Gastrocnemius medialis (tissue), 4 donors: ENCODE data around the gene SERTAD4. TPM values are rescaled to one million over a fixed set of nuclear protein-coding genes. Genes with fewer than 3 reads are reported as not detected.

Experiments
- ATAC-seq, 2 donors: fragments of 150-250 bp; one replicate each; pipeline ENCODE4 v1.9.1; 2016
- DNase-seq, 2 donors: peaks; one replicate each; pipeline ENCODE4 v3.0.0-alpha.2; 2019
- H3K27ac ChIP-seq, 4 donors: fragments of 200-600 bp; sonication (generic); 1 replicate in 1 of 4; 2 replicates in 3 of 4; pipeline ENCODE4 v1.5.1; 2016 to 2018; ENCODE audit warnings: mild to moderate bottlenecking in 2 of 4, moderate library complexity in 1 of 4
- H3K27me3 ChIP-seq, 3 donors: fragments of 200-600 bp; sonication (generic) in 2 of 3; 1 replicate in 1 of 3; 2 replicates in 2 of 3; pipeline versions ENCODE4 v1.5.1 to v1.6.0; 2016 to 2019; ENCODE audit warnings: mild to moderate bottlenecking in 1 of 3, moderate library complexity in 1 of 3
- H3K36me3 ChIP-seq, 2 donors: fragments of 200-600 bp; sonication (generic) in 1 of 2; one replicate each; pipeline ENCODE4 v1.5.1; 2017 to 2018
- H3K4me1 ChIP-seq, 2 donors: fragments of 200-600 bp; sonication (generic) in 1 of 2; one replicate each; pipeline ENCODE4 v1.5.1; 2016 to 2017; ENCODE audit warnings: mild to moderate bottlenecking in 2 of 2
- H3K4me3 ChIP-seq, 4 donors: fragments of 200-600 bp; sonication (generic) in 3 of 4; 1 replicate in 1 of 4; 2 replicates in 3 of 4; pipeline ENCODE4 v1.5.1; 2016 to 2019; ENCODE audit warnings: mild to moderate bottlenecking in 2 of 4
- H3K9me3 ChIP-seq, 3 donors: fragments of 200-600 bp; sonication (generic) in 2 of 3; 1 replicate in 1 of 3; 2 replicates in 2 of 3; pipeline ENCODE4 v1.5.1; 2016 to 2019
- POLR2A ChIP-seq, 2 donors: fragments of 450-650 bp; IDR thresholded peaks; one replicate each; pipeline ENCODE4 v1.6.1; 2017; ENCODE audit warnings: antibody characterized with exemption in 2 of 2, mild to moderate bottlenecking in 2 of 2, moderate library complexity in 2 of 2
- in situ Hi-C, 4 donors: fragments of 200-750 bp; cut with MboI; loops; one replicate each; pipeline versions ENCODE4 v1.15.0 to v1.8.0; 2017; ENCODE audit warnings: low sequenced_read_pairs in 4 of 4
- intact Hi-C: fragments of 100-400 bp; cut with DNase I; formaldehyde crosslinking; loops from one replicate; pipeline ENCODE4 v1.15.1; 2023; ENCODE audit warnings: low total_unique reads
- total RNA-seq, 4 donors: library from RNA; depleted of rRNA; stranded (reverse); fragments of >200 nt; gene quantifications; one replicate each; pipeline versions ENCODE4 v1.1.0 to v1.2.3, GENCODE V29; 2016
- TF ChIP-seq, protein P1 (sequence below), 5 experiments: fragments of 450-650 bp in 3 of 5; fragments of 200-600 bp in 2 of 5; sonication (generic) in 2 of 5; IDR thresholded peaks in 4 of 5; conservative IDR thresholded peaks in 1 of 5; 1 replicate in 4 of 5; 2 replicates in 1 of 5; pipeline ENCODE4 v1.5.1; 2016 to 2019; ENCODE audit warnings: antibody characterized with exemption in 5 of 5, mild to moderate bottlenecking in 3 of 5, moderate library complexity in 3 of 5

SERTAD4 gene
- total RNA-seq, 4 donors from 2014 or later = 0.10 to 0.41 (median 0.16) TPM; not detected in 1

DNA sequence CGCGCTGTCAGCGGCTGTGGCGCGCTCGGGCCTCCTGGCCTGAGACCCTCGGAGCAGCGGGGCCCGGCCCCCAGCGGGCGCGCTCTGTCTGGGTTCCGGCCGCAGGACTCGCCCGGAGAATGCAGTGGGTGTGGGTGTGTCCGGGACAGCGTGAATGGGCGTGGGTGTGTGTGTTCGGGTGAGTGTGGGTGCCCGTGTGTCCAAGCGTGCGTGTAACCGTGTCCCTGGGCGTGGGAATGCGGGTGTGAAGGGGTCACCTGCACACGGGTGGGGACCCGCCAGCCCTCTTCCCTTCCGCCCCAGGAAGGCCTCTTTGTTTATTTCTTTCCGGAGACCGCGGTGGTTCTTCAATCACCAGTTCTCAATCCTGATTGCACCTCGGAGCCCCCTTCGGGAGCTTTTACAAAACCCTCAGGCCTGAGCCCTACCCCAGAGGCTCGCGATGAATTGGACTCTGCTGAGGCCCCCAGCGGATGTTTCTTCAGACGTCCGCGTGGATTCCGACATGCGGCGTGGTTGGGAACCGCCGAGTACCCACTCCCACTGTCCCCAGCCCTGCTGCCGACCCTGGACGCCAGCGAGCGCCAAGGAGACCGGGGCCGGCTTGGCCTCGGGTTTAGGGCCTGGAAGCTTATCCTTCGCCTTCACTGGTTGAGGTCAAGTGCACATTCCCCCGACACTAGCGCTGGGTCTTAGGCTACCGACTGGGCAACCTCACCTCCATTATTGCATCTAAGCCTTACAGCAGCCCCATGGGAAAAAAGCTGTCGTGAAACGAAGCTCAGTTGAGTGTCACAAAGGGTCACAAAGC lies 19.3 kb downstream of the SERTAD4 start:
- DNase-seq (no peak), ATAC-seq (peak in 1 of 2 donors; percentile 51)
- TF ChIP-seq, protein P1, sequence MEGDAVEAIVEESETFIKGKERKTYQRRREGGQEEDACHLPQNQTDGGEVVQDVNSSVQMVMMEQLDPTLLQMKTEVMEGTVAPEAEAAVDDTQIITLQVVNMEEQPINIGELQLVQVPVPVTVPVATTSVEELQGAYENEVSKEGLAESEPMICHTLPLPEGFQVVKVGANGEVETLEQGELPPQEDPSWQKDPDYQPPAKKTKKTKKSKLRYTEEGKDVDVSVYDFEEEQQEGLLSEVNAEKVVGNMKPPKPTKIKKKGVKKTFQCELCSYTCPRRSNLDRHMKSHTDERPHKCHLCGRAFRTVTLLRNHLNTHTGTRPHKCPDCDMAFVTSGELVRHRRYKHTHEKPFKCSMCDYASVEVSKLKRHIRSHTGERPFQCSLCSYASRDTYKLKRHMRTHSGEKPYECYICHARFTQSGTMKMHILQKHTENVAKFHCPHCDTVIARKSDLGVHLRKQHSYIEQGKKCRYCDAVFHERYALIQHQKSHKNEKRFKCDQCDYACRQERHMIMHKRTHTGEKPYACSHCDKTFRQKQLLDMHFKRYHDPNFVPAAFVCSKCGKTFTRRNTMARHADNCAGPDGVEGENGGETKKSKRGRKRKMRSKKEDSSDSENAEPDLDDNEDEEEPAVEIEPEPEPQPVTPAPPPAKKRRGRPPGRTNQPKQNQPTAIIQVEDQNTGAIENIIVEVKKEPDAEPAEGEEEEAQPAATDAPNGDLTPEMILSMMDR (IDR thresholded peaks at IDR 0.05 in 4 of 5, conservative IDR thresholded peaks at IDR 0.05 in 1 of 5) = no peak
- in situ Hi-C loops (no loop called here), intact Hi-C loops (no loop called here)
- Histone ChIP-seq H3K36me3 (no peaks in the 10 kb centered on the region), H3K4me3 (peak overlapping the region; percentile 43 to 59 (median 52)), H3K27me3 (peaks cover 0 to 17% (median 0%) of the 10 kb centered on the region in 3 donors), H3K4me1 (peaks cover 6 to 12% of the 10 kb centered on the region in 2 donors), H3K9me3 (no peaks in the 10 kb centered on the region), H3K27ac (no peak overlapping the region)

DNA sequence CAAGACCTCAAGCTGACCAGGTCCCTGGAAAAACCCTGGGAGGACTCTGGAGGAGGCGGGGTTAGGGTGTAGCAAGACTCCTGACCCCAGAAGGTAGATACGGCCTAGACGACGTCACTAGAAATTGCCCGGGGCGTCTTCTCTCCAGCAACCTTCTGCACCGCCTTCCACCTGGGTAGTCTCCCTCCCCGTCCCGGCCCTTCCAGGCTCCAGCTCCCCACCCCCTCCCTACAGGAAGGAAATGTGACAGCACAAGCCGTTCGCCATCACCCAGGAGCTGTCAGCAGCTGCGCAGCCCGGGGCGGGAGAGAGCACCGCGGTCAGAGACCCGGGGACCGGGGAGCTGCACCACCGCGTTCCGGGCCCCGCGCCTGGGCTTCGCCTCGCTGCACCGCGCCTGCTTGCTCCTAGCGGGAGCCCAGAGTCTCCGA lies 20.0 kb downstream of the SERTAD4 start:
- in situ Hi-C loops (no loop called here), intact Hi-C loops (no loop called here)
- Histone ChIP-seq H3K4me1 (peaks cover 6 to 12% of the 10 kb centered on the region in 2 donors), H3K36me3 (no peaks in the 10 kb centered on the region), H3K9me3 (no peaks in the 10 kb centered on the region), H3K27ac (no peak overlapping the region), H3K27me3 (peaks cover 0 to 17% (median 0%) of the 10 kb centered on the region in 3 donors), H3K4me3 (peak overlapping the region in 1 of 4 donors; percentile 5)
- no peak for ATAC-seq
- TF ChIP-seq, protein P1 (IDR thresholded peaks at IDR 0.05 in 4 of 5, conservative IDR thresholded peaks at IDR 0.05 in 1 of 5) = no peak
- TF ChIP-seq POLR2A (IDR thresholded peaks at IDR 0.05) = no peak
- no peak for DNase-seq

DNA sequence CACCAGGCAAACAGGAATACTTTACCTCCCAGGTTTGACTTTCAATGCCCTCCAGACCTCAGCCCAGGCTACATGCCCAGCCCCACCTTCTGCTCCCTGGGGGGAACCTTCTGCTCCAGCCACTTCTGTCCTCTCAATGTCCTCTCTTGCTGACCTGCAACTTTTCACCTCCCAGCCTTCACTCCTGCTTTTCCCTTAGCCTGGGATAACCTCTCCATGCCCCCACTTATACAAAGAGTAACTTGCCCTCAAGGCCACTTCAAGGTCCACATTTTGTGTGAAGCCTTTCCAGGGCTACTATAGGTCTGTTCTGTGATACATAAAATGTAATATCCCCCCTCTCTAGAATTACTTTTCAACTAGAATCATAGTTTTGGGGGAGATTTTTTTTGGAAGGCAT lies 21.7 kb downstream of the SERTAD4 start:
- in situ Hi-C loops (no loop called here), intact Hi-C loops (no loop called here)
- no peak for TF ChIP-seq POLR2A (IDR thresholded peaks at IDR 0.05)
- TF ChIP-seq, protein P1 (IDR thresholded peaks at IDR 0.05 in 4 of 5, conservative IDR thresholded peaks at IDR 0.05 in 1 of 5) = no peak
- Histone ChIP-seq H3K4me1 (peaks cover 6 to 12% of the 10 kb centered on the region in 2 donors), H3K36me3 (no peaks in the 10 kb centered on the region), H3K27me3 (peaks cover 0 to 17% (median 0%) of the 10 kb centered on the region in 3 donors), H3K9me3 (no peaks in the 10 kb centered on the region), H3K4me3 (no peak overlapping the region), H3K27ac (no peak overlapping the region)
- no peak for ATAC-seq
- DNase-seq = no peak

DNA sequence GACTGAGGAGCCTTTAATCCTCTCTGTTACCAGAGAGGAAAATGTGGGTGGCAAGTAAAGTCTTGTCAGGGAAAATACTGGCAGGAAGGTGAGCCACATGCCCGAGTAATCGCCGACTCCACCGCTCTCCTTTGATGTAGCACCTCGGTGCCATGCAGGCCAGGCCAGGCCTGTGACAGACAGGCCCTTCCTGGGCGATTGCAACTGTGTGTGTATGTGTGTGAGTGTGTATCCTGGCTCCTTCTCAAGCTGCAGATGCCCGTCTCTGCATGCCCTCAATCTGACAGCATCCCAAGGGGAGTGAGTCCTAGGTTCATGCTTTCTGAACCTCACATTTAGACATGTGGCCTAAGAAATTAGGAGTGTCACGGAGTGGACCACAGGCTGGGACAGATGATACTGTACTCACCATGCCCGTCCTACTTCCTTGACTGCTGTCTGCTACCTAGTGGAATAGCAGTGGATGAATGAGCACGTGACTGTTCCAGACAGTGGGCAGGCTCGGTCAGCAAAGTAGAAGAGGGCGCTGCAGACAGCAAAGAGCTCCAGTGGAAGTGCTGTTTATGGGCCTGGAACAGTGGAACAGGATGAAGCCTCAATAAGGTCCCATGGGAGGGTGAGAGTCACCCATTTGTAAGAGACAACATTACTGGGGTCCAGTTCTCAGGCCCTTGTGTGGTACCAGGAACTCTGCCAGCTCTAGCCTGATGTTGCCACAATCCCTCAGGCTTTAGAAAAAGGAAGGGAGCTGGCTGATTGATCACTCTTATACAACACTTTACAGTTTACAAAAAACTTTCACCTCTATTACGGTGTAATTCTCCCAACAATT lies 25.3 kb downstream of the SERTAD4 start:
- DNase-seq (no peak), ATAC-seq (no peak)
- Histone ChIP-seq H3K27me3 (peaks cover 0 to 6% (median 0%) of the 10 kb centered on the region in 3 donors), H3K27ac (no peak overlapping the region), H3K4me1 (peaks cover 0 to 3% of the 10 kb centered on the region in 2 donors), H3K4me3 (no peak overlapping the region), H3K9me3 (no peaks in the 10 kb centered on the region), H3K36me3 (no peaks in the 10 kb centered on the region)
- in situ Hi-C loops (no loop called here), intact Hi-C loops (no loop called here)
- TF ChIP-seq POLR2A (IDR thresholded peaks at IDR 0.05) = no peak
- TF ChIP-seq, protein P1 (IDR thresholded peaks at IDR 0.05 in 4 of 5, conservative IDR thresholded peaks at IDR 0.05 in 1 of 5) = no peak
